NCI-H146 (cell line): ENCODE results near the gene FBLN2.

Experiments
- DNase-seq: peaks from one replicate; lab custom pipeline; 2025; lab: John Stamatoyannopoulos, UW

FBLN2 gene

GRCh38 chr3:13624671-13625125 lies 75.8 kb downstream of the FBLN2 start:
- no peak for DNase-seq

DNA sequence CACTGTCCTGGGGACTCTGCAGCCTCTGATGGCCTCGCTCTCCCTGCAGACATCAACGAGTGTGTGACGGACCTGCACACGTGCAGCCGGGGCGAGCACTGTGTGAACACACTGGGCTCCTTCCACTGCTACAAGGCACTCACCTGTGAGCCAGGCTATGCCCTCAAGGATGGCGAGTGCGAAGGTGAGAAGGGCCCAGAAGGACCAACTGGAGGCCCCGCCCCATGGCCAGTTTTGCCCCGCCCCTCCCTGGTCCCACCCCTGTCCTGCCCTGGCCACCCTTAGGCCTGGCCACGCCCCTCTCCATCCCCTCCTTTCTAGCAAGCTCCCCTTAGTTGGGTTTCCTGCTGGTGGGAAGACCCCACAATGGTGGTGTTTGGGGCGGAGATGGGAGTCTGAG lies 77.5 kb downstream of the FBLN2 start:
- DNase-seq = no peak

DNA sequence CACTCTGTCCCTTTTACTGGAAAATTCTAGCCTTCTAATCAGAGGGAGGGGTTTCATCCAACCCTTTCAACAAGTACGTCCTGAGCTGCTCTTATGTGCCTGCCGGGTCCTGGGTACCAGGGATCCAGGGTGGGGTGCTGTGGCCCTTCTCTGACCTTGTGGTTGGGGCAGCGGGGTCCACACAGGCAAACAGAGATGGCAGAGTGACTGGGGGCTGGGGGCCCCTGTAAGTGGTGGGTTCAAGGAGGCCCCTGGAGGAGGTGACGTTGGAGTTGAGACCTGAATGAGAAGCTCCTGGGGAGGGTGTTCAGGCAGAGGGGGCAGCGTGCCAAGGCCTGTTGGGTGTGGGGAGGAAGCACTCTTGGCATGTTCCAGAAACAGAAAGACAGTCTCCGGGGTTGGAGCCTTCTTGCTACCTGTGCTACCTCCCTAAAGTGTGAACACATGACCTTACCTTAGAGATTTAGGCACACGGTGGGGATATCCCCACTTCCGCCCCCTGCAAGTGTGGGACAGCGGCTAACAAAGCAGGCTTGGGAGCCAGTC lies 78.1 kb downstream of the FBLN2 start:
- DNase-seq = no peak

- no peak for DNase-seq
Measured at GRCh38 chr3:13627681-13628080, 78.8 kb downstream of the FBLN2 start.

DNA sequence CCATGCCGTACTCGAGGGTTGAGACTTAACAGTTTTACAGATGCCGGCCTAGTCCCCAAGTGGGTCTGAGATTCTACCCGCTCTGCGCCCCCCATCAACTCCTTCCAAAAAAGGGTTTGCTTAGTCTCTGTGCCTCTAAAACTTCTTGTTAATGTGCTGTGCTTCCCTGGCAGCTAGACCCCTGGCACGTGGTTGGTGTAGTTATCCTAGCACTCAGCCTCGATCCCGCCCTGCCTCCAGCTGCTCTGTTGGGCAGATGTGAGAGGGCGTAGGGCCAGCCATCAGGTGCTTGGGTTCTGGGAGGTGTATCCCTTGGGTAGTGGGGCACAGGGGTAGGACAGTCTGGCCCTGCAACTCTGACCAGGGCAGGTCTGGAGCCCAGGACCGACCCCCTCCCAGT lies 79.5 kb downstream of the FBLN2 start:
- DNase-seq = no peak

DNA sequence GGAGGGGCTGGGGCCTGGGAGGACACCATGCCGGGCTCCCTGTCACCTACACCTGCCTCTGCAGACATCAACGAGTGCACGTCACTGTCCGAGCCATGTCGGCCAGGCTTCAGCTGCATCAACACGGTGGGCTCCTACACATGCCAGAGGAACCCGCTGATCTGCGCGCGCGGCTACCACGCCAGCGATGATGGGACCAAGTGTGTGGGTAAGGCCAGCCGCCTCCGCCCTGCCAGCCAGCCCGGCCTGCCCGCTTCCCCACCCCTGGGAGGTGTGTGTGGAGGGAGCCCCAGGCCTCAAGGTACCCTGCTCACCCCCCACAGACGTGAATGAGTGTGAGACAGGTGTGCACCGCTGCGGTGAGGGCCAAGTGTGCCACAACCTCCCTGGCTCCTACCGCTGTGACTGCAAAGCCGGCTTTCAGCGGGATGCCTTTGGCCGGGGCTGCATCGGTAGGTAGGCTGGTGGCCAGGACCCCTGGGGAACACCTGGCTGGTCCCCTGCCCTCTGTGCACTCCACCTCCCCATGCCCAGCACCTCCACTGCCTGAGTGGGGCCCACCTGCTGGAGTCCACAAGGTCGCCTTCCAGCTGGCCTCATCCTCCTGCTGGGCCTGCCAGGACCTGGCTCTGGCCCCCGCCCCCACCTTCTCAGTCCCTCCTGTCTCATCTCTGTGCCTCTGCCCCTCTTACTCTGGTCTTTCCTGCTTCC lies 80.1 kb downstream of the FBLN2 start:
- no peak for DNase-seq

GRCh38 chr3:13629644-13630043 lies 80.7 kb downstream of the FBLN2 start:
- no peak for DNase-seq

GRCh38 chr3:13631256-13631655 lies 82.3 kb downstream of the FBLN2 start:
- no peak for DNase-seq

DNA sequence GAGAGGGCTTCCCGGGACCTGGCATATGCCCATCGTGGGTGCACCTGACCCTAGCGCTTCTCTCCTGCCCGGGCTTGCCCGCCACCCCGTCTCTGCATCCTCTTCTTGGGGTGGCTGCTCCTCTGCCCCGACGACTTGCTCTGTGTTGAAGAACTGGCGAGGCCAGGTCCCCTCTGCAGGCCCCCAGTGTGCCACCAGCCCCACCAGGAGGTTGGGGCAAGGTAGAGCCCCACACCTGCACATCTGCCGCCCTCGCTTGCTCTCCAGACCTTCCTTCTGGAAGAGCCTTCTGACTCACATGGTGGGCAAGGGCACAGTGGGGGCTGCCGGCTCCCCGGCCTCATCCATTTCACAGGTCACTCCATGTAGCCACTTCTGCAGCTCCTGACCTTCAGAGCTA lies 84.3 kb downstream of the FBLN2 start:
- DNase-seq = no peak

GRCh38 chr3:13634151-13634550 lies 85.2 kb downstream of the FBLN2 start:
- DNase-seq = no peak

DNA sequence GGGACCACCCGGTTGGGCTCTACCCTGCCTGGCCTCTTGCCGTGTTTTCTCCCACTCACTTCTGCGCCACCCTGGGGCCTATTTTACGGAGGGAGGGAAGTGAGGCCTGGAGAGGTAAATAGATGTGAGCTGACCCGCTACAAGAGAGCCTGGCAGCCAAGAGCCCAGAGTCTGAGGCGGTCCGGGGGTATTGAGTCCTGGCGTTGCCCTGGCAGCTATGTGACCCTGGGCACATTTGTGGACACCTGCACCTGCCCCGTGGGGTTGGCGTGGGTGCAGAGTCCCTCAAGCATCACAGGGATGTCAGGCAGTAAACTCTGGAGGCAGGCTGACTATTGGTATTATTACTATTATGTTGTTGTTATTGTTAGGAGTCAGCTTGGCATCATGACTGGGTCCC lies 85.7 kb downstream of the FBLN2 start:
- DNase-seq = no peak

- no peak for DNase-seq
Measured at GRCh38 chr3:13636186-13636585, 87.3 kb downstream of the FBLN2 start.

GRCh38 chr3:13636874-13637273 lies 87.9 kb downstream of the FBLN2 start:
- no peak for DNase-seq

DNA sequence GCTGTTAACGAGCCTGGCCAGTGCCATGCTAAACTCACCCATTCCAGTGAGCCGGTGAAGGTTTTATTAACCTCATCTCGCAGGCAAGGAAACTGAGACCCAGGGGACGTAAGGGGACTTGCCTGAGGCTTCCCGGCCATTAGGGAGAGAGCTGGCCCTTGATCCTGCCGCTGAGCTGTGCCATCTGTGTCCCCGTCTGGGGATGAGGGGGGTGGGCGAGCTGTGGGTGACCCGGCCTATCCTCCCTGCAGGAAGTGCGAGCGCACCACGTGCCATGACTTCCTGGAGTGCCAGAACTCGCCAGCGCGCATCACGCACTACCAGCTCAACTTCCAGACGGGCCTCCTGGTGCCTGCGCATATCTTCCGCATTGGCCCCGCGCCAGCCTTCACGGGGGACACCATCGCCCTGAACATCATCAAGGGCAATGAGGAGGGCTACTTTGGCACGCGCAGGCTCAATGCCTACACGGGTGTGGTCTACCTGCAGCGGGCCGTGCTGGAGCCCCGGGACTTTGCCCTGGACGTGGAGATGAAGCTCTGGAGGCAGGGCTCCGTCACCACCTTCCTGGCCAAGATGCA lies 88.5 kb downstream of the FBLN2 start:
- DNase-seq = no peak

GRCh38 chr3:13637953-13638352 lies 89.0 kb downstream of the FBLN2 start:
- no peak for DNase-seq

GRCh38 chr3:13638927-13639326 lies 90.0 kb downstream of the FBLN2 start:
- DNase-seq = no peak

DNA sequence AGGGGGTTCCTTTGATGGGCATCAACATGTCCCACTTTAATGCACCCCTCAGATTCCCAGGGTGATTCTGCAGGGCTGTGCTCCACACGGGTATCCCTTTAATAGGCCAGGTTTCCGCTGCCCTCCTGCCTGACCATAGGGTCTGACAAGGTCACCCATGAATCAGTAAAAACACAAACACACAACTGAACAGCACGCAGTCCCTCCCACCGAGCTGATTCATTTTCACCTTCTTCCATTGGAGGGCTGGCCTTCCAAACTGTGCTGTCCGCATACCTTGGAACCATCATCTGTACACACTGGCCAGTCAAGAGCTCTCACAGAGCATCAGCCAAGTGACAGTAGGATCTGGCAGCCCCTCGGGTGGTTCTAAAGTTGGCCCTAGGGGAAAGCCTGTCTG lies 93.7 kb downstream of the FBLN2 start:
- no peak for DNase-seq

DNA sequence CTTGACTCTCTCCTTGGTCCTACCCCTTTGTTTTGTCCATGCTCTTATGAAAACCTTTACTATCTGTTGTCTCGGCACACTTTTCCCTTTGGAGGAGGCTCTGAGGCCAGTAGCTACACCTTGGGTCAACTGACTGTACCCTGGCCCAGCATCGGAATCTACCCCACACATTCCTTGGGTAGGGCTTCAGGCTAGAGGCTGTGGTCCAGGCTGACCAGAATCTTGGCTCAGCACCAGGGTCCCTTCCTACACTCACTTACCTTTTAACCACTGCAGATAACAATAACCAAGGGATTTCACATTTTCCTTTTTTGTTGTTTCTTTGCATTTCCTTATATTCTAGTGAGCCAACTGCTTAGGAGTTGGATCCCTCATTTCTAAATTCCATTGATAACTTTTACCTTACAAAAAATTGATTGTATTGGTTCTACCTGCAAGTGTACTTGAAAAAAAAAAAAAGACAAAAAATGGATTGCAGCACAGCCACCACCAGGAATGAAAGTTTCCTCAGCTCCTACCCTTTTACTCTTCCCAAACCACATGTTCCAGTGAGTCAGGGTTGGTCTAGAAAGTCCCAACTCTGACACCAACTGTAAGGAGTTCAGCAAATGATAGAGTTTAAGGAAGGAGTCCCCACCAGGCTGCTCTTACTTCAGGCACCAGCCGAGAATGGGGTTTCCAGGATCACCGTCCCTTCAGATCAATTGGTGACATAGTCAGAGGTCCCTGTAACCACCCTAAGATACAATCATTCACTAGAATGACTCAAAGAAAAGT lies 95.6 kb downstream of the FBLN2 start:
- no peak for DNase-seq

GRCh38 chr3:13645801-13646637 lies 97.1 kb downstream of the FBLN2 start:
- no peak for DNase-seq

DNA sequence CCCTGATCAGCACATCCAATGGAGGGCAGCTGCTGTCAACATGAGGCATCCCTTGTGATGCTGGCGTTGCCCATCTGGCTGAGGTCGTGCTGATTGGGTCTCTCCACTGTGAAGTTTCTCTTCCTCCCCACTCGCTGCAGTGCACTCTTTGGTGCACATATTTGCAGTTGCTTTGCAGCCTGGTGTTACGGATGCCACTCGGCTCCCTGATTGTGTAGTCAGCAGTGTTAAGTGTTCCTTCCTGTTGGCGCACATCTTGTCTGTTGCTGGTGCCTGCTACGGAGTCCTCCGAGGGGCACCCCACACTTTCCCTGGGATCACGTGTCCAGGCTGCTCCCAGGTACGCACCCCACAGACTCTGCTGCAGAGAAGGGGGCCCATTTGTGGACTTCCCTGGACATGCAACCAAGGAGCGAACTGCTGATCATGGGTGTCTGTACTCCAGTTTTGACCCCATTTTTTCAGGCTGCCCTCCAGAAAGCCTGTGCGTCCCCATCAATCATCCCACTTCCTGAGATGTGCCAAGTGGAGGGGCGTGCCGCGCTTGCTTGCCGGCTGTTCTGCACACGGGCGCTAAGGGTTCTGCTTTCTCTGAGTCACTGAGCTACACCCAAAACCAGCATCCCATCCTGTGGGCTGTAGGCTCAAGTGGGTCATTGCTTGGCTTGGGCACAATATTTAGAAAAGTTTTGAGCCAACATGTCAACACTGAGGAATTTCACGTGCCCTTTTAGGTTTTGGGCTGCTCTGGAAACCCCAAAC lies 98.6 kb downstream of the FBLN2 start:
- no peak for DNase-seq
